Endometrial microvascular endothelial cells (primary cell): ENCODE results near the gene NUDT9. TPM values are rescaled to one million over a fixed set of nuclear protein-coding genes. Genes with fewer than 3 reads are reported as not detected.
"Not testable (repeated sequence)": the region's sequence is repeated elsewhere in the genome, so short reads cannot be mapped to it uniquely, and the experiment has no call there.

Experiments
- in situ Hi-C: cut with HindIII; loops from 2 replicates; pipeline ENCODE4 v1.10.0; 2017; ENCODE audit warnings: low sequenced_read_pairs, low pct_unique_long_range_greater_than_20kb; ENCODE audit errors: inconsistent ontology term
- total RNA-seq: library from RNA; depleted of rRNA; stranded (reverse); fragments of >200 nt; gene quantifications from one replicate; pipeline ENCODE4 v1.2.3, GENCODE V29; 2015; ENCODE audit errors: inconsistent ontology term

Gene NUDT9
- total RNA-seq, 1 donor from 2014 or later, result 14.5 TPM

- in situ Hi-C loops, result no loop called here
Observed at GRCh38 chr4:87406462-87406861, 15.9 kb upstream of the NUDT9 start.

DNA sequence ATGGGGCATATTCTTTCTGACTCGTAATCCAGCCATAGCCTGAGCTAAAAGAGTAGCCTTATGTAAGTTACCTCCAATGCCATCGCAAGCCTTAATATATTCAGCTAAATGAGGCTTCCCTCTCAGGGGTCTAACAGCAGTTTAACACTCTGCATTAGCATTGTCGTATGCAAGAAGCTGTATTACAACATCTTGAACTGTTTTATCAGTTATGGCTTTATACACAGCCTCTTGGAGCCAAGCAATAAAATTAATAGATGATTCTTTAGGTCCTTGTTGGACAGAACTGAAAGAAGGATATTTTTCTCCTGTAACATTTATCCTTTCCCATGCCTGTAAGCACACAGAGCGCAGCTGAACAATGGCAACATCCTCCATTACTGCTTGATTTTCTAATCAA is 15.5 kb upstream of the NUDT9 start:
- in situ Hi-C loops, result not testable (repeated sequence)

GRCh38 chr4:87409420-87409939 is 12.9 kb upstream of the NUDT9 start:
- in situ Hi-C loops, result no loop called here

GRCh38 chr4:87410157-87410556 is 12.2 kb upstream of the NUDT9 start:
- in situ Hi-C loops, result no loop called here

- in situ Hi-C loops, result no loop called here
Observed at GRCh38 chr4:87410679-87411078, 11.7 kb upstream of the NUDT9 start.

DNA sequence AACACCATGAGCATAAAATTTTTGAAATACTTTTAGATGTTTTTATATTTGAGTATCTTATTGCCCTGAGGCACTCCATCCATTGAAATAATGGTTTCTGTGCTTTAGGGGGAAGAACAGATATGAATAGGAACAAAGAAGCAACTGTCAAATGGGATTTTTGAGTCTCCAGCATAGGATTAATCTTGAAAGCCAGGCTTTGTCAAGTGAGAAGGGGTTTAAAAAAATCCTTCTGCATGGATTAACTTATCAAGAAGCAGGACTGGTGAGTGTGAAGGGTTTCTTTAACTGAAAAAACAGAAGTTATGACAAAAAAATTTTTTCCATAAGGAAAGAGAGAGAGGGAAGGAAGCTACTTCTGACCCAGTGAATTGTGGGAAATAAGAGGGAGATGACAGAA is 7.6 kb upstream of the NUDT9 start:
- in situ Hi-C loops, result no loop called here

DNA sequence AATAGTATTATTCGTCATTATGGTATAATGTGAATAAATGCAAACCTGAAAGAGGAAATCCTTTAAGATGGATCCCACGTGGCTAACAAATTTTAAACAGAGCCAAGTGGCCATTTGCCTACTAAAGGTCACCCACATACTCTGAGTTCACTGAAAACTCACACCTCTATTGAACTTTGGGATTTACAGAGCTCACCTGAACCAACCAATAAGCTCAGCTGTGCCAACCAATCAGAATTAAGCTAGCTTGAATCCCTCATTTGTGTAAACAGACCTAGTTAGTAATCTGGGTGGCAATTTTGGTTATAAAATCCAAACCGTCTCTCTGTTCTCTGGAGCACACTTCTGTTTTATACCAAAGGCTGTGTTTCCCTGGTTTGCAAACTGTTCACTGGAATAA is 5.4 kb upstream of the NUDT9 start:
- in situ Hi-C loops, result no loop called here

DNA sequence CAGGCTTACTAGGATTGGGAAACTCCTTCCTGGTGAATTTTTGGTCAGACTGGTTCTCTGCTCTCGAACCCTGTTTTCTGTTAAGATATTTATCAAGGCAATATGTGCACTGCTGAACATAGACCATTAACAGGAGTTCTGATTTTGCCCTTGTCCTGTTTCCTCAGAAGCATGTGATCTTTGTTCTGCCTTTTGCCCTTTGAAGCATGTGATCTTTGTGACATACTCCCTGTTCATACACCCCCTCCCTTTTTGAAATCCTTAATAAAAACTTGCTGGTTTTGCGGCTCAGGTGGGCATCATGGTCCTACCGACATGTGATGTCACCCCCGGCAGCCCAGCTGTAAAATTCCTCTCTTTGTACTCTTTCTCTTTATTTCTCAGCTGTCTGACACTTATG is 4.0 kb upstream of the NUDT9 start:
- in situ Hi-C loops, result not testable (repeated sequence)

DNA sequence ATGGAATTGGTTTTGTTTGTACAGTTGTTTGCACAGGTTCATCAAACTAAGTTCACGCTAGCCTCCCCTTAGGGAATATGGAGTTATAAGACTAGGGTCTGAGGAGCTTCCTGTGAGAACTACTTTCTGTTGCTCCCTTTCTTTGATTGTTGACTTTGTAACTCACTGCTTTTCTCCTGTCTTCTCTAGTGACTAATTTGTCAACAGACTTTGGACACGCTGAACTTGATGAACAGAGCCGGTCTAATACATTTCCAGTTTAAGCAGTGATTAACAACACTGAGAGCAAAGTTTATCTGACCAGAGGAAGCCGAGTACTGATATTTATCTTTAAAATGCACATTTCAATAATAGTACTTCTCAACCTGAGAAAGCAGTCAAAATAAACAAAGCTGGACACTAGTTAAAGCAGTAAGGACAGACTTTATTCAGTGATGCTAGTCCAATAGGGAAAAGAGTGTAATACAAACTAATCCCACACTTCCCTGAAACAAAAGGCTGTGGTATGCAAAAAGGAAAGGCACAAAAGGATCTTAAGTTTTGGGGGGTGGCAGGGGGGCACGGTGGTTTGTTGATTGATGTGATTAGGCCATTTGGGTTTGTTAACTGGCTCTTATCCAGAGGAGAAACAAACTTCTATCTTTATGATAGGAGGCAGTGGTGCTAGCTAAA is 2.7 kb upstream of the NUDT9 start:
- in situ Hi-C loops, result no loop called here

DNA sequence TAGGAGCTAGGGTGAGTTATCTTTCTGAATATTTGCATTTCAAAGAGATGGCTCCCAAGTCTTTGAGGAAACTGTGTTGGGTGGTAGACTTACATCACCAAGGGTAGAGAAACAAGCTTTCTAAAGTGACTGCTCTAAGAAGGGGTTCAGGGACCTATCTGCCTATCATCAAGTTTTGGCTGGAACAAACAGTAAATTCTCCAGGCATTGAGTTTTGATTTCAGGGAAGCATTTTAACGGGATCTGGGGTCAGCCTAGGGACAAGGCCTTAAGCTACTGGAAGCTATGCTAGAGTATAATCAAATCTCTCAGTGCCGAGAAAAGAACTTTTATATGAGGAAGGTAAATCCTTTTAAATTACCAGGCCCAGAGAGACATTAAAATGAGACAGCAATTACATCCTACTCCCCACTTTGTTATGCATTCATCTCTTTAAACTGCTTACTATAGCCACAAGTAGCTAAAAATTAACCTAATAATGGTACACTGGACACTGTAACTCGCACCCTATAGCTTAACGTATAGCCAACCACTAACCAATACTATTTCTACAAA is 2.0 kb upstream of the NUDT9 start:
- in situ Hi-C loops, result no loop called here

DNA sequence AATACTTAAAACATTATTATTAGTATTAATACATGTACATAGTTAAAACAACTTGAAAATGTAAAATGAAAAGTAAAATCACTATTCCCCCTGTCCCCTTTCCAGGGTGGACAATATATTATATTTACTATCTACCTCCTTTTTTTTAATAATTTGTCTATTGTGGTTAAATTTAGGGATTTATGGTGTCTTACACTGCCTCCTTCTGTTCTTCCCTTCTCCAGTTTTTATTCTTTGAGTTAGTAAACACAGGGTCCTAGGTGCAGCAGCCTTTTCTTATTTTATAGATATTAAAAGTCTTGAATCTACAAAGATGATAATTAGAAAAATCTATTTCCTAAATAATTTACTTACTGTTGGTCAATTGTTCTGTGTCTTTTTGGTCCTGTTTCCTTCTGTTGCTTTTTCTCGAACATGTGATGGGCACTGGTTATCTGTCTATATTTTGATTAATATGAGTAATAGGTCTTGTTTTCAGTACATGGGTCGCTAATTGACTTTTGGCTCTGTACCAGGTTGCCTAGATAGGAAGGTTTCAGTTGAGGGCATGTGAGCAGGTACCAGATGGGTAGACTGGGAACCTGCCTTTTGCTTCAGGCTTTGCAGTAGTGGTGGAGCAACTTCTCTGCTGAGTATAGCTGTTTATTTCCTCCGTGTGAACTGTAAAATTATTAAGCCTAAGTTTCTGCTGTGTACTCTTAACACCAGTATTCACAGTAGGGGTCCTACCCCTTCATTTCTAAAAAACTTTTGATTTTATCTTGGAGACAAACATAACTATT is 1.1 kb downstream of the NUDT9 start:
- in situ Hi-C loops, result no loop called here

- in situ Hi-C loops, result not testable (repeated sequence)
Observed at GRCh38 chr4:87424099-87424543, 1.7 kb downstream of the NUDT9 start.

GRCh38 chr4:87425711-87426110 is 3.3 kb downstream of the NUDT9 start:
- in situ Hi-C loops, result no loop called here

DNA sequence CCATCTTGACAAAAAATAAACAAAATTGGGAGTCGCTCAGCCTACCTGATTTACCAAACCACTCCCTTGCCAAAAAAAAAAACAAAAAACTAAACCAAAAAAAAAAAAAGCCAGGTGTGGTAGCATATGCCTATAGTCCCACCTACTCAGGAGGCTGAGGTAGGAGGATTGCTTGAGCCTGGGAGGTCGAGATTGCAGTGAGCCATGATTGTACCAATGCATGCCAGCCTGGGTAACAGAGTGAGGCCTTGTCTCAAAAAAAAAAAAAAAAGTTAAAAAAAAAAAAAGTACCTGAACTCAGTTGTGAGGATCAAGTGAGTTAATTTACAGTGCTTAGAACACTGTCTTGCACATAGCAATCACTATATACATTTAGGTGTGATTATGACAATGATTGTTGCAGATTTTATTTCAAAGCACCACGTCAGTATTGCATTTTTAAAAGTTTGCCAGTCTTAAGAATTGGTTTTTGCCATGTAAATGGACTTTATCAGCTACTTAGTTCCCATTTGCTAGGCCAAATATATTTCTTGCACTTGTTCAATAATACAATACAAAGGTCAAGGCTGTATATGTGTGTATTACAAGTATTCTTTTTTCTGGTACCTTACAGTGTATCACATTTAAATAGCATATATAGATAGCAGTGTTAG is 4.6 kb downstream of the NUDT9 start:
- in situ Hi-C loops, result no loop called here

DNA sequence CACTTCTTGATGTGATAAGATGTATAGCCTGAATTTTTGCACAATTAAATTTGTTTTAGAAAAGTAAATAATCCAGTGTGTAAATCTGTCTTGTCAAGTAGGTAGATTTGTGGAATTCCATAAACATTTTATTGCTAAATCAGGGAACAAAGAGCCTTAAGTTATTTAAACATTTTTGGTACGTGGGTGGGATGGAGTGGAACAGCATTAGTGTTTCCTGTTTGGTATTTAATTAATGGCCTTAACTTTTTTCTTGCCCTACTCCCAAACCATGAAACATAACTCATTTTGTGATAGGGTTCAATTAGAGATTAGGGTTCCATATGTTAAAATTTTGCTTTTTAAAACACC is 5.1 kb downstream of the NUDT9 start:
- in situ Hi-C loops, result no loop called here

- in situ Hi-C loops, result no loop called here
Observed at GRCh38 chr4:87428979-87429378, 6.6 kb downstream of the NUDT9 start.

GRCh38 chr4:87430038-87430437 is 7.7 kb downstream of the NUDT9 start:
- in situ Hi-C loops, result no loop called here

DNA sequence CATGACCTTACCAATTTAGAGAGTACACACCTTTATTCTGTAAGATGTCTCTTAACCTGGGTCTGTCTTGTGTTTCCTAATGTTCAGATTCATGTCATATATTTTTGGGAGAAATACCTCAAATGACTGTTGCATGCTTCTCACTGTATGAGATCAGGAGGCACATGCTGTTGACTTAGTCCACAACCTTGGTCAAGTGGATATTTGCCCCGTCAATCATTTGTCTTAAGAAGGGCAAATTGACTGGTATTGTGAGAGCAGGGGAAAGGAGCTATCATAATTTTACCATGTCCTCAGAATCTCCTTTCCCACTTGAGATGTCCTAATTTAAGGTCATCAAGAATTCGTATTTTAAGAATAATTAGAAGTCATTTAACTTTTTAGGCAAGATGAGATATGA is 11.0 kb downstream of the NUDT9 start:
- in situ Hi-C loops, result no loop called here

GRCh38 chr4:87442889-87443288 is 20.5 kb downstream of the NUDT9 start:
- in situ Hi-C loops, result no loop called here

- in situ Hi-C loops, result no loop called here
Observed at GRCh38 chr4:87444741-87445140, 22.4 kb downstream of the NUDT9 start.
